Left ventricle myocardium inferior (tissue), 1 donor: ENCODE measurements around the gene NSMF. TPM values are rescaled to one million over a fixed set of nuclear protein-coding genes. Genes with fewer than 3 reads are reported as not detected.
A peak's percentile ranks its signal among the peaks of the same experiment; 100 is the strongest.

Source experiments
- DNase-seq: peaks from one replicate; pipeline ENCODE4 v3.0.0-alpha.2; 2020
- H3K27ac ChIP-seq: fragments of 200-600 bp; replicated peaks from 2 replicates; pipeline ENCODE4 v1.8.0; 2021
- H3K27me3 ChIP-seq: fragments of 200-600 bp; 2 replicates; pipeline ENCODE4 v1.8.0; 2021; ENCODE audit warnings: low read depth
- H3K36me3 ChIP-seq: fragments of 200-600 bp; 2 replicates; pipeline ENCODE4 v1.8.0; 2021
- H3K4me1 ChIP-seq: fragments of 200-600 bp; 2 replicates; pipeline ENCODE4 v1.8.0; 2021
- H3K4me3 ChIP-seq: fragments of 200-600 bp; 2 replicates; pipeline ENCODE4 v1.8.0; 2021; ENCODE audit warnings: mild to moderate bottlenecking, moderate library complexity
- H3K9me3 ChIP-seq: fragments of 200-600 bp; replicated peaks from 2 replicates; pipeline ENCODE4 v1.8.0; 2021
- CTCF ChIP-seq: fragments of 200-600 bp; IDR thresholded peaks from 2 replicates; pipeline ENCODE4 v1.8.0; 2021; ENCODE audit warnings: antibody characterized with exemption, mild to moderate bottlenecking, borderline replicate concordance
- intact Hi-C: fragments of 100-400 bp; cut with micrococcal nuclease; formaldehyde crosslinking; loops from one replicate; pipeline ENCODE4 v1.11.0; 2022
- total RNA-seq: library from RNA; stranded (reverse); fragmentation: NEBNext Ultra II Directional; extraction: Animal tissue kit (Norgen Biotek cat#: 25700); gene quantifications from one replicate; pipeline ENCODE4 v1.2.1, GENCODE V29; 2021
- donor health status: DM: no; HTN: yes; CAD: no; lungs with severe emphysema.

NSMF gene
- total RNA-seq, 1 donor from 2014 or later: 9.8 TPM

- H3K36me3 ChIP-seq: peaks cover 7% of the 10 kb centered on the region
- H3K9me3 ChIP-seq: no peaks in the 10 kb centered on the region
- no peak for TF ChIP-seq CTCF
- no peak overlapping the region for H3K27ac ChIP-seq
- no peaks in the 10 kb centered on the region for H3K27me3 ChIP-seq
- intact Hi-C loops: no loop called here
- DNase-seq: no peak
- H3K4me1 ChIP-seq: peaks cover 24% of the 10 kb centered on the region
- no peak overlapping the region for H3K4me3 ChIP-seq
Observed at GRCh38 chr9:137461663-137462395, 2.7 kb upstream of the NSMF start.

GRCh38 chr9:137461316-137461662 is 2.2 kb upstream of the NSMF start:
- H3K4me1 ChIP-seq: peaks cover 24% of the 10 kb centered on the region
- DNase-seq: no peak
- H3K27ac ChIP-seq: no peak overlapping the region
- intact Hi-C loops: no loop called here
- peaks cover 7% of the 10 kb centered on the region for H3K36me3 ChIP-seq
- H3K9me3 ChIP-seq: no peaks in the 10 kb centered on the region
- no peak overlapping the region for H3K4me3 ChIP-seq
- TF ChIP-seq CTCF: no peak
- no peaks in the 10 kb centered on the region for H3K27me3 ChIP-seq

- Histone ChIP-seq H3K27ac (no peak overlapping the region), H3K9me3 (no peaks in the 10 kb centered on the region), H3K27me3 (no peaks in the 10 kb centered on the region), H3K4me3 (no peak overlapping the region), H3K36me3 (peaks cover 7% of the 10 kb centered on the region), H3K4me1 (peaks cover 24% of the 10 kb centered on the region)
- TF ChIP-seq CTCF: no peak
- intact Hi-C loops: no loop called here
- no peak for DNase-seq
Observed at GRCh38 chr9:137460363-137461315, 1.5 kb upstream of the NSMF start.

- TF ChIP-seq CTCF: no peak
- intact Hi-C loops: no loop called here
- peaks cover 7% of the 10 kb centered on the region for H3K36me3 ChIP-seq
- no peaks in the 10 kb centered on the region for H3K9me3 ChIP-seq
- peak overlapping the region; percentile 82 for H3K27ac ChIP-seq
- H3K4me1 ChIP-seq: peaks cover 32% of the 10 kb centered on the region
- no peaks in the 10 kb centered on the region for H3K27me3 ChIP-seq
- no peak for DNase-seq
- peak overlapping the region; percentile 81 for H3K4me3 ChIP-seq
Observed at GRCh38 chr9:137459601-137460362, 648 bp upstream of the NSMF start.
